ENCODE data around the gene CORIN.

DNA sequence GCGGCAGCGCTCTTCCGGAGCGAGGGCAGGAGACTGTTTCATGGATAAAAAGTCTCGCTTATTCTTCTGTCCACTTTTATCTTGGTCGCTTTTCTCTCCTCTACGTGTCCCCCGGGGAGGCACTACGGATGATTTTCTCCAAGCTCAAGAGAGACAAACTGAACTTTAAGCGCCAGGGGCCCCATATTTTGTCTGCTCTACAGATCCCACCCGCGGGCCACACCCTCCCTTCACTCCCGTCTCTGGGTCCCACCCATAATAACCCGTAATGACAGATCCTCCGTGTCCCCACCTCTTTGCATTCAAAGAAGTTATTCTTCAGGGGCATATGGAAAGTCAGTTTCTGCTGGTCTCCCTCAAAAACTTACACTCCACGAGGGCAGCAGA, at the start of gene CORIN:
- TF ChIP-seq POLR2A (IDR thresholded peaks at IDR 0.05), result no peak
- TF ChIP-seq, protein P1, sequence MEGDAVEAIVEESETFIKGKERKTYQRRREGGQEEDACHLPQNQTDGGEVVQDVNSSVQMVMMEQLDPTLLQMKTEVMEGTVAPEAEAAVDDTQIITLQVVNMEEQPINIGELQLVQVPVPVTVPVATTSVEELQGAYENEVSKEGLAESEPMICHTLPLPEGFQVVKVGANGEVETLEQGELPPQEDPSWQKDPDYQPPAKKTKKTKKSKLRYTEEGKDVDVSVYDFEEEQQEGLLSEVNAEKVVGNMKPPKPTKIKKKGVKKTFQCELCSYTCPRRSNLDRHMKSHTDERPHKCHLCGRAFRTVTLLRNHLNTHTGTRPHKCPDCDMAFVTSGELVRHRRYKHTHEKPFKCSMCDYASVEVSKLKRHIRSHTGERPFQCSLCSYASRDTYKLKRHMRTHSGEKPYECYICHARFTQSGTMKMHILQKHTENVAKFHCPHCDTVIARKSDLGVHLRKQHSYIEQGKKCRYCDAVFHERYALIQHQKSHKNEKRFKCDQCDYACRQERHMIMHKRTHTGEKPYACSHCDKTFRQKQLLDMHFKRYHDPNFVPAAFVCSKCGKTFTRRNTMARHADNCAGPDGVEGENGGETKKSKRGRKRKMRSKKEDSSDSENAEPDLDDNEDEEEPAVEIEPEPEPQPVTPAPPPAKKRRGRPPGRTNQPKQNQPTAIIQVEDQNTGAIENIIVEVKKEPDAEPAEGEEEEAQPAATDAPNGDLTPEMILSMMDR (IDR thresholded peaks at IDR 0.05), result no peak
- TF ChIP-seq POLR2AphosphoS5 (IDR thresholded peaks at IDR 0.05), result no peak

Data from breast epithelium (tissue), 3 donors.